ENCODE data around the gene DNAJC4.

DNA sequence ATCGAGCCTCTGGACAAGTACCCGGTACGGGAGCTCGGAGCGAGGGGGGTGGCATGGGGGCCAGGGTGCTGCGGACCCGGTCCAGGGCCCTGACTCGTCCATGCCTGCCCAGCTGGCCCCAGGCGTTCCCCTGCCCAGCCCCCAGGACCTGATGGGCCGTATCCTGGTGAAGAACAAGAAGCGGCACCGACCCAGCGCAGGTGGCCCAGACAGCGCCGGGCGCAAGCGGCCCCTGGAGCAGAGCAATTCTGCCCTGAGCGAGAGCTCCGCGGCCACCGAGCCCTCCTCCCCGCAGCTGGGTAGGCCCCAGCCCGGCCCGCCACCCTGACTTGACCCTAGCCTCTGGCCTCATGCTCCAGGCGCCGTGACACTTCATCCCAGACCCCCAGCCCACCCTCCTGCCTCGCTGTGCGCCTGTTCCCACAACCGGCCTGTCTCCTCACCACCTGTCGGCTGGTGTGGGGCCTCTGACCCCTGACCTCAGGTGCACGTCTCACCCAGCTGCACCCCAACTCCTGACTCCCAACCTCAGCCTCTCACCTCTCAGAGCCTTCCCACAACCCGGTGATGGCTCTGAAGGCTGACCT, 28.7 kb downstream of the DNAJC4 start:
- TF ChIP-seq, protein P1, sequence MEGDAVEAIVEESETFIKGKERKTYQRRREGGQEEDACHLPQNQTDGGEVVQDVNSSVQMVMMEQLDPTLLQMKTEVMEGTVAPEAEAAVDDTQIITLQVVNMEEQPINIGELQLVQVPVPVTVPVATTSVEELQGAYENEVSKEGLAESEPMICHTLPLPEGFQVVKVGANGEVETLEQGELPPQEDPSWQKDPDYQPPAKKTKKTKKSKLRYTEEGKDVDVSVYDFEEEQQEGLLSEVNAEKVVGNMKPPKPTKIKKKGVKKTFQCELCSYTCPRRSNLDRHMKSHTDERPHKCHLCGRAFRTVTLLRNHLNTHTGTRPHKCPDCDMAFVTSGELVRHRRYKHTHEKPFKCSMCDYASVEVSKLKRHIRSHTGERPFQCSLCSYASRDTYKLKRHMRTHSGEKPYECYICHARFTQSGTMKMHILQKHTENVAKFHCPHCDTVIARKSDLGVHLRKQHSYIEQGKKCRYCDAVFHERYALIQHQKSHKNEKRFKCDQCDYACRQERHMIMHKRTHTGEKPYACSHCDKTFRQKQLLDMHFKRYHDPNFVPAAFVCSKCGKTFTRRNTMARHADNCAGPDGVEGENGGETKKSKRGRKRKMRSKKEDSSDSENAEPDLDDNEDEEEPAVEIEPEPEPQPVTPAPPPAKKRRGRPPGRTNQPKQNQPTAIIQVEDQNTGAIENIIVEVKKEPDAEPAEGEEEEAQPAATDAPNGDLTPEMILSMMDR (IDR thresholded peaks at IDR 0.05) = no peak
- TF ChIP-seq POLR2A (IDR thresholded peaks at IDR 0.05) = no peak

Measured in prostate gland (tissue), 2 donors.